Activated T-helper 17 cell treated with anti-CD3 and anti-CD28 coated beads, Interleukin-2, amount 50 U/mL, for 72 hours (primary cell): ENCODE results near the gene KCNA2. TPM values are rescaled to one million over a fixed set of nuclear protein-coding genes. Genes with fewer than 3 reads are reported as not detected.

ENCODE experiments used
- ATAC-seq: fragments of 150-1000 bp; cut with Tn5 transposase; replicated peaks from 2 replicates; pipeline ENCODE4 v1.10.0; 2021; ENCODE audit warnings: mild to moderate bottlenecking, moderate library complexity
- H3K27ac Mint-ChIP-seq: one replicate; pipeline ENCODE4 v1.8.0; 2022; ENCODE audit warnings: mixed read lengths
- H3K27me3 Mint-ChIP-seq: one replicate; pipeline ENCODE4 v1.8.0; 2022; ENCODE audit warnings: mixed read lengths
- H3K36me3 Mint-ChIP-seq: one replicate; pipeline ENCODE4 v1.8.0; 2022; ENCODE audit warnings: low read depth, mild to moderate bottlenecking, mixed read lengths
- H3K4me1 Mint-ChIP-seq: one replicate; pipeline ENCODE4 v1.8.0; 2022; ENCODE audit warnings: mixed read lengths
- H3K4me3 Mint-ChIP-seq: one replicate; pipeline ENCODE4 v1.8.0; 2022; ENCODE audit warnings: mild to moderate bottlenecking, mixed read lengths
- H3K9me3 Mint-ChIP-seq: one replicate; pipeline ENCODE4 v1.8.0; 2022; ENCODE audit warnings: mixed read lengths
- total RNA-seq, 2 donors: library from RNA; stranded (reverse); gene quantifications; one replicate each; pipeline ENCODE4 v1.2.3, GENCODE V29; 2022

KCNA2 gene
- total RNA-seq, 2 donors from 2014 or later, result 1.6 to 4.7 TPM

DNA sequence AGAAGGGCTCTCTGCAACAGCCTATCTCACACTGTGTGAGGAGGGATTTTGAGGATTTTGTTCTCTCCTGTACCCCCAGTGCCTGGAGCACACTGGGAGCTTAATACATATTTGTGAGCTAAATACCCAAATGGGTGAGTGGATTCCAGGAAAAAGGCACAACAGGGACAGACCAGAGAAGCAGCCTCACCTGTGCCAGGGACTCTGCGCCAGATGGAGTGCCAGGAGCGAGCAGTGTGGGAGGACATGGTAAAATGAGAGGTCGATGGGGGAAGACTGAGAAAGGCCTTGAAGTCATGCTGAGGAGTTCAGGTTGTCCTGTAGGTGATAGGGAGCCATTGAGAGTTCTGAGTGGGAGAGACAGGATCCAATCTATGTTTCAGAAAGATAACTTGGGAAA is 11.0 kb upstream of the KCNA2 start:
- no peaks in the 10 kb centered on the region for H3K9me3 Mint-ChIP-seq
- H3K36me3 Mint-ChIP-seq, result peaks cover 6% of the 10 kb centered on the region
- ATAC-seq, result no peak
- H3K4me3 Mint-ChIP-seq, result no peak overlapping the region
- H3K27me3 Mint-ChIP-seq, result no peaks in the 10 kb centered on the region
- H3K27ac Mint-ChIP-seq, result no peak overlapping the region
- H3K4me1 Mint-ChIP-seq, result peaks cover 37% of the 10 kb centered on the region

DNA sequence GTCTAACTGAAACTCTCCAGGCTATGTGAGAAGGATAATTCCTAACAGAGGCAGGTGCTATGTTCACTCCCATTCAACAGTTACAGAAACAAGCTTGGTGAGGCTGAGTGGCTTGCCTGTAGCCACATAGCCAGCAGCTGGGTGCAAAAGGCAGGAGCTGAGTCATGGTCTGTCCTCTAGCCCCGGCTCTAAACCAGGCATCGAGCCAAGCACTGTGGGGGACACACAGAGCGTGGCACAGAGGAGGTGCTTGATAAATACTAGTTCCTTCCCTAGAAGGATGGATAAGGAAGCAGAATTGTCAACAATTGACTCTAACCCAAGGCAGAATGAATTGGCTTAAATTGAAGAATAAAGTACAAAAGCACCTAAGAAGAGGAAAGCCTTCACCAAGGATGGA is 10.4 kb upstream of the KCNA2 start:
- no peak overlapping the region for H3K27ac Mint-ChIP-seq
- H3K27me3 Mint-ChIP-seq, result no peaks in the 10 kb centered on the region
- H3K36me3 Mint-ChIP-seq, result peaks cover 6% of the 10 kb centered on the region
- ATAC-seq, result no peak
- H3K4me3 Mint-ChIP-seq, result no peak overlapping the region
- peaks cover 37% of the 10 kb centered on the region for H3K4me1 Mint-ChIP-seq
- H3K9me3 Mint-ChIP-seq, result no peaks in the 10 kb centered on the region

DNA sequence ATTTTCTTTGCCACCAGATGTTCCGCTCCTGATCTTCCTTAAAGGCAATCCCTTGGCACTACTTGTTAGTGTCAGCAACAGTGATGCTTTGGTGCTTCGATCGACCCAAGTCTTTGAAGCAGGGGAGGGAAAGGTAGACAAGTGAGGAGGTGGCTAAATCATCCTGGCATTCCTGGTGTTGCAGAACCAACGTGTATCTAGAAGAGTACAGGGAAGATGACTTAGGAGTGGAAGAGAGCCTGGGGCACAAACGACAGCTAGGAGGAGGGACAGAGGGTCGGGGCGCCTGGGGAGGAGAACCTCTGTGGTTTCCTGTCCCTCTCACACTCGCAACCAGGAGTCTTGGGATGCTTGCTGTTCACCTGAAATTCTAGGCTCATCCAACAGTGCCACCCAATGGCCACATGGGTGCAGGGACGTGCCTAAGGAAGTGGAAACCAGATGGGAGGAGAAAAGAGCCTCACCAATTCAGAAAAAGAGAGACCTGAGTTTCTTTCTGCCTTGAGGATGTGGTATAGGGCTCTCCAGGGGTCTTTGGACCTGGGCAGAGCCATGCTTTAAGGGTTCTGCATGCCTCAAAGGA is 9.5 kb upstream of the KCNA2 start:
- no peaks in the 10 kb centered on the region for H3K27me3 Mint-ChIP-seq
- H3K9me3 Mint-ChIP-seq, result no peaks in the 10 kb centered on the region
- H3K36me3 Mint-ChIP-seq, result peaks cover 6% of the 10 kb centered on the region
- no peak overlapping the region for H3K27ac Mint-ChIP-seq
- ATAC-seq, result peak; percentile 47
- H3K4me3 Mint-ChIP-seq, result no peak overlapping the region
- H3K4me1 Mint-ChIP-seq, result peaks cover 28% of the 10 kb centered on the region

DNA sequence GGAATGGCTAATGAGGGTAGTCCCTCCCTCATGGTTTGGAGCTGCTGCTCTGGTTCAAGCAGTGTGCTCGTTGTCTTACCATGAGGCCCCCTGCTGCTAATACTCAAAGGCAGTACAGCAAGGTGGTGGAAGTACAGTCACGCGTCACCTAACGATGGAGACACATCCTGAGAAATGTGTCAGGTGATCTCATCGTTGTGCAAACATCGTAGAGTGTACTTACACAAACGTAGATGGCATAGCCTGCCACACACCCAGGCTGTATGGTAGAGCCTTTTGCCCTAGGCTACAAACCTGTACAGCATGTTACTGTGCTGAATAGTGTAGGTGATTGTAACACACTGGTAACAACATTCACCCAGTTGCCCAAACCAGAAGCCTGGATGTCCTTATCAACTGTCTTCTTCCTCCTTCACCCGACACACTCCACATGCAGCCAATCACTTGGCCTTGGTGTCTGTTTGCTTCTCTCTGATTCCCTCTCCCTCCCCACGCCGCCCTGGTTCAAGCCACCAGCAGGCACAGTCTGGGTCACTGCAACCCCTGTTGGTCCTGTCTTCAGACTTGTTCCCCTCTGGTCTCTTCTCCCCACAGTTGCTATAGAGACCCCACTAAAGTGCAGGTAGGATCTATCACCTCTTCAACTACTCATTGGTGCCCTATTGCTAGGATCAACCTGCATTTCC is 6.0 kb upstream of the KCNA2 start:
- Mint-ChIP-seq H3K9me3 (no peaks in the 10 kb centered on the region), H3K27ac (peak overlapping the region; percentile 3), H3K27me3 (peaks cover 14% of the 10 kb centered on the region), H3K4me1 (peaks cover 9% of the 10 kb centered on the region), H3K4me3 (no peak overlapping the region), H3K36me3 (no peaks in the 10 kb centered on the region)
- ATAC-seq, result no peak

DNA sequence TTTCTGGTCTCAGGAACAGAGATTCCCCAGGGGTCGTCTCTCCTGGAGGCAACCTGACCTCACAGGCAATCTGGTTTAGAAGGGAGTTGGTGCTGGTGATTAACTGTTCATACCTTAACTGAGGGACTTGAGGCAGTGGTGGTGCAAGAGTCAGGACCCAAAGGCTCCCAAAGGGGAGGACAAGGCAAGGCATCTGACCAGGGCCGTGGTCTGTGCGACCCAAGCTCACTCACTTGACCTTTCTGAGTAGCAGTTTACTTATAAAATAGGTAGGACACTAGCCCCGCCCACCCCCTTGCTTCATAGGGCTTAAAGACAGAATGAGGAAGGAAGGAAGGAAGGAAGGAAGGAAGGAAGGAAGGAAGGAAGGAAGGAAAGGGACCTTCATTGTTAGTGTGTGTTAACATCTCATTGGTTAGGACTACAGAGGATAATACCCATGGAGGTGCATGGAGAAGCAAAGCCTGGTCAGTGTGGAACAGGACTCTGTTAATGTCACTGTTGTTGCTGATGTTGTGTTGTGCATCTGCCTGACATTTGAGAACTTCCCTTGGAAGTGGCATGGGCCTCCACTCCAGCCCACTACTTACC is 4.6 kb upstream of the KCNA2 start:
- Mint-ChIP-seq H3K4me3 (no peak overlapping the region), H3K27me3 (peaks cover 14% of the 10 kb centered on the region), H3K9me3 (no peaks in the 10 kb centered on the region), H3K4me1 (peaks cover 9% of the 10 kb centered on the region), H3K27ac (no peak overlapping the region), H3K36me3 (no peaks in the 10 kb centered on the region)
- ATAC-seq, result no peak

DNA sequence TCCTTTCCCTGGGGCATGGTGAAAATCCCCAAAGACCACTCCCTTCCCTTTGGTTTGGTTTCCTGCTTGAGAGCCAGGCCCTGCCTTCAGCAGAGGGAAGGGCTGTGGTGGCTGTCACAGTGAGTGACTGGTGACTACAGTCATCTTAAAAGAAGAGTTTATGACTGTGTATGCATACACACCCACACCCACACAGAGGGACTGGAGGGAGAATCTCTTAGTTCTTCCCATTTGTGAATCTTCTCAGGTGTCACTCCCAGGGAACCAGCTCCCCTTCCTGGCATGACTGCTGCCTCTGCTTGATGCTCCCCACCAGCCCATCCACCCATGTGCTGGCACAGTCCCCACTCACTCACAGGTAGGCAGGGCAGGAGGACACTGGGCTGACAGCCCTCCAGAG is 3.9 kb upstream of the KCNA2 start:
- ATAC-seq, result peak; percentile 78
- no peaks in the 10 kb centered on the region for H3K36me3 Mint-ChIP-seq
- H3K4me1 Mint-ChIP-seq, result peaks cover 4% of the 10 kb centered on the region
- peaks cover 17% of the 10 kb centered on the region for H3K27me3 Mint-ChIP-seq
- H3K4me3 Mint-ChIP-seq, result no peak overlapping the region
- H3K27ac Mint-ChIP-seq, result no peak overlapping the region
- H3K9me3 Mint-ChIP-seq, result no peaks in the 10 kb centered on the region

DNA sequence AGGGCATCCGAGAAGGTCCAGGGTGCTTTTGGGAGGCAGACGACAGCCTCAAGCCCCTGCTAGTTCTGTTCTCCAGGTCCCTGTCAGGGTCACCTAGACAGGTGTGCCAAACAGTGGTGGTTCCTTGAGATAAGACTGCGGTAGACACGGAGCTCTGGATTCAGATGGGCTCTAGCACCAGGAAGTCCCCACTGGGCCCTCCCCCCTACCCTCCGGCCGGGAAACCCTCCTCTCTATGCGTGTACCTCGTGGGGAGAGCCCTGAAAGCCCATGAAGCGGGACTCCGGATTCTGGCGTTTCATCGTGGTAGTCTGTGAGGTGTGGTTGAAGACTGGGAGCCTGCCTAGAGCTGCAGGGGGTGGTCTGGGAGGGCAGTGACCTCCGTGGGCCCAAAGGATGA is 2.1 kb upstream of the KCNA2 start:
- peaks cover 28% of the 10 kb centered on the region for H3K27me3 Mint-ChIP-seq
- peaks cover 4% of the 10 kb centered on the region for H3K4me1 Mint-ChIP-seq
- no peaks in the 10 kb centered on the region for H3K9me3 Mint-ChIP-seq
- no peak for ATAC-seq
- H3K27ac Mint-ChIP-seq, result no peak overlapping the region
- H3K4me3 Mint-ChIP-seq, result no peak overlapping the region
- H3K36me3 Mint-ChIP-seq, result no peaks in the 10 kb centered on the region

DNA sequence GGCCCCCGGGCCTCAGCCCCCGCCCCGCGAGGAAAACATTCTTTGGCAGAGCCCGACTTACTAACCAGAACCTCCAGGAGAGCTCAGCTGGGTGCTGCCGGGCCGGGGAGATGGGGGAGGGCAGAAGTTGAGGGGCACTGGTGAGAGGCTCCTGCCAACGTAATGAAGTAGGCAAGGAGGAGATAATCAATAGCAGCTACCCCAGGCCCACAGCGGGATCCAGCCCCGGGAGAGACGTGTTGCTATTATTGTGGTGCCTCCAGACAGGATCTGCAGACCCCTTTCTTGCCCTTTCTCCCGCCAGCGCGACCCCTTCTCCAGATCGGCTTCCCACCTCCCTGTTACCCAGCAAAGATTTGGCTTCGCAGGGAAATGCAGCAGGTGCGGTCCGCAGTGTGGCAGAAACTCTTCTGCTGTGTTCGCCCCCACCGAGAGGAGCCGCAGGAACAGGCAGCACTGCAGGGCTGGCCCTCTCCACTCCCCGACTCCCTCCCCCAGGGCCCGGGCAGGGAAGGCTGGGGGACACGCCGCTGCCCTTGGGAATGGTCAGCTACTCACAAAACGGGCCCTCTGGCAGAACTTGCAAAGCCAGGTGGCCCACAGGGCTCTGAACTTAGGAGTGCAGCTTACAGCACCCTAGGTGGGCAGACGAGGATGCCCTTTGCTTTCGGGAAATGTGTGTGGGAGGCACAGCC is 1.5 kb upstream of the KCNA2 start:
- peak; percentile 10 for ATAC-seq
- peaks cover 28% of the 10 kb centered on the region for H3K27me3 Mint-ChIP-seq
- H3K9me3 Mint-ChIP-seq, result no peaks in the 10 kb centered on the region
- no peaks in the 10 kb centered on the region for H3K36me3 Mint-ChIP-seq
- peaks cover 4% of the 10 kb centered on the region for H3K4me1 Mint-ChIP-seq
- H3K4me3 Mint-ChIP-seq, result peak overlapping the region; percentile 75
- H3K27ac Mint-ChIP-seq, result no peak overlapping the region

DNA sequence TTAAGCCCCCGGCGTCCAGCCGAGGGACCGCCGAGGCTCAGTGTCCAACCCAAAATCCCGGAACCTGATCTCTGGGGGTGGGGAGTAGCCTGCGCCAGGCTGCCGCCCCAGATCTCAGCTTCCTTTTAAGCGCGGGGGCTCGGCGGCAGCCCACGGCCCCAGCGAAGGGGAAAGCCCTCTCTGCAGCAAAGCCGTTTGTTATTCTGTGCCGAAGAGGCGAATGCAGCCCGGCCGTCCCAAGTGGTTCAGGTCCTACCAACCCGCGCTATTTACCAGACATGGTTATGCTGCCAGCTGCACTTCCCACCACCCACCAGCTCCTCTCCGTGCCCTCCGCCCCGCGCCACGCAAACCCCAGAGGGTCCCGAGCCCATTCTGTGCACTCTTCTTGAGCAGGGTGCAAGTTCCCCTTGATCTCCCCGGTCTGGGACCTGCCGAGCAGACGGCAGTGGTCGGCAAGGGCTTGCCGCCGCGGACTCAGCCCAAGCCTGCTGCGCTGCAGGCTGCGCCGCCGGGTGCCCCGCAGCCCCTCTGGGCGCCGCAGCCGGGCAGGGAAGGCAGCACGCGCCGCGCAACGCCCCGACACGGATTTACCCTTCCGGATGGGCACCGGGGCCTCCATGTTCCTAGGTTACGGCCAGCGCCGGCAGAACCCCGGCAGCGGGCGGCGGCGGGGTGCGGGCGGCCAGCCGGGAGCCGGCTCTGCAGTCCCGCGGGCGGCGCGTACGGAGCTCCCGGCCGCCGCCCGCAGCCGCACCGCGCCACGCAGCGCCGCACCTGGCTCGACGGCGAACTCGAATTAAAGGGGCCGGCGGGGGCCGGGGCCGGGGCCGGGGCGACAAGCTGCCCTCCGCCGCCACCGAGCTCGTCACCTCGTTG is 738 bp upstream of the KCNA2 start:
- Mint-ChIP-seq H3K4me1 (peaks cover 4% of the 10 kb centered on the region), H3K4me3 (peak overlapping the region; percentile 75), H3K27me3 (peaks cover 28% of the 10 kb centered on the region), H3K27ac (no peak overlapping the region), H3K36me3 (no peaks in the 10 kb centered on the region), H3K9me3 (no peaks in the 10 kb centered on the region)
- ATAC-seq, result peak; percentile 42

DNA sequence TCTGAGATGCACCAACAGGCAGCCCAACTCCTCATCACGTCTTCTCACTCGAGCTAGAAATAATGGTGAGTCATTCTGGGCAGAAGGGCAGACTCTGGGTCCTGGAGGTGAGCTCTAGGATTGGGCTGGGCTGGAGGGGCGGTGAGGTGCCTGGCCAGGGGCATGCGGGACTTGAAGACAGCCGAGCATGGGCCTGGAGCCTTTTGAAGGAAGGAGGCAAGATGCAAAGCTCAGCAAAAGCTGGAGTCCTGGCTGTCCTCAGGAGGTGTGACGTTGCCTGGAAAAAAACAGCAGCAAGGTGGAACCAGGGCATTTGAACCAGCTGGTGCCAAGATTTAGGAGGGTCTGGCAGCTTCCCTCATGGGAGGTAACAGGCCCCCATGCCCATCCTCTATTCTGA is 712 bp downstream of the KCNA2 start:
- Mint-ChIP-seq H3K36me3 (no peaks in the 10 kb centered on the region), H3K27ac (no peak overlapping the region), H3K4me1 (peaks cover 4% of the 10 kb centered on the region), H3K27me3 (peaks cover 28% of the 10 kb centered on the region), H3K4me3 (peak overlapping the region; percentile 75), H3K9me3 (no peaks in the 10 kb centered on the region)
- no peak for ATAC-seq

DNA sequence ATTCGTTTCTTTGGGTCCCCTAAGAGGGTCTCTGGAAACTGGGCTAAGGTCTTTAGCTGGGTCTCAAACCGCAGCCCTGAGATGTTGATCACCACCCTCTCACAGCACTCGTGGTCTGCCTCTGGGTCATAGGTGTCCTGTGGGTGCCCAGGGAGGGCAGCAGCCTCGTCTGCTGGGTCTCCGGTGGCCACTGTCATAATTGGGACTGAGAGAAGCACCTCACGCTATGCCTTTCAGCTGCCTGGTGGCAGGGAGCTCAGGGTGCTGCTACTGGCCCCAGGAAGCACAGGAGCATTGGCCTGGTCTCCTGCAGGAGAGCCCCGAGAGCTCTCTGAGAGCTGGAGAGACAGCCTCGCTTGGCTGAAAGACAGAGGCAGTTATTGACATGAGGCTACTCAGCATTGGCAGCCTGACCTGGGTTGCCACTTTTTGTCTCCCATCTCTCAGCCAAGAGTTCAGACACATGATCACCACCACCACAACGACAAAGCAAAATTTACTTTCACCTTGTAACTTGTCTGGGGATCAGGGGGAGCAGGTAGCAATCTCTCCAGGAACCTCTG is 1.5 kb downstream of the KCNA2 start:
- no peak overlapping the region for H3K4me3 Mint-ChIP-seq
- peaks cover 3% of the 10 kb centered on the region for H3K4me1 Mint-ChIP-seq
- H3K36me3 Mint-ChIP-seq, result no peaks in the 10 kb centered on the region
- H3K9me3 Mint-ChIP-seq, result no peaks in the 10 kb centered on the region
- H3K27me3 Mint-ChIP-seq, result peaks cover 27% of the 10 kb centered on the region
- H3K27ac Mint-ChIP-seq, result no peak overlapping the region
- ATAC-seq, result no peak

DNA sequence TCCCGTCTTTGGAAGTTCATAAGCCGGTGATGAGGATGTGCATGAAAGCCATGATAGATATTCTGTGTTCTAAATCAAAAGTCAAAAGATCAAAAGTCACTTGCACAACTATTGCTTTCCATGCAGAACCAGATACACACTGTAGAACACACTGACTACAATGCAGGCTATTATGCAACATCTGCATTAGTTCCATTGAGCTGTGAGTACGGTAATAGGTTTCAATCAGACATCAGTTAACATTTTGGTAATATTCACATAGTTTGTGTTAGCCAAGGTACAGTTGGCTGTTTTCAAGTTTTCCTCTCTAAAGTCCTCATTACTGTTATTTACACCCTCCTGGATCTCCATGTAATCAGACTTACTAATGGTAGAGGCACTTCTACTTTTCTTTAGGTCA is 3.1 kb downstream of the KCNA2 start:
- H3K27me3 Mint-ChIP-seq, result peaks cover 15% of the 10 kb centered on the region
- H3K4me1 Mint-ChIP-seq, result no peaks in the 10 kb centered on the region
- H3K9me3 Mint-ChIP-seq, result no peaks in the 10 kb centered on the region
- no peaks in the 10 kb centered on the region for H3K36me3 Mint-ChIP-seq
- no peak for ATAC-seq
- H3K27ac Mint-ChIP-seq, result no peak overlapping the region
- H3K4me3 Mint-ChIP-seq, result no peak overlapping the region

DNA sequence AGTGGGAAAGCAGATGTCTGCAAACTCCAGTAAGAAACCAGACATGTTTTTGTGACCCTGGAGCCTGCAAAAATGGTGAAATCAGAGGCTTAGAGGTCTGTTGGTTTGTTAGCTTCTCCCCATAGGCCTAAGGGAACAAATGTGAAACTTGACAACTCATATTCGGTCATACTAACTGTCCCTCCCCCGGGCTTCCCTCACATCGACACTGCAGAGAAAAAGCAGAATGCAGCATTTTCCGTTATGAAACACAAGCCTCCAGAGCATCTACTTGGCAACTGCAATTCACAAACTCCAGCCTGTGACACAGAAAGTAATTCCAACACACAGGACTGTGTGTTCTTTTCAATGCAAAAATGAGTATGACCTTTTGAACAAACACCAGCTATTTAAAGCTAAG is 3.7 kb downstream of the KCNA2 start:
- H3K4me1 Mint-ChIP-seq, result no peaks in the 10 kb centered on the region
- no peaks in the 10 kb centered on the region for H3K9me3 Mint-ChIP-seq
- H3K36me3 Mint-ChIP-seq, result no peaks in the 10 kb centered on the region
- peak; percentile 48 for ATAC-seq
- H3K27me3 Mint-ChIP-seq, result peaks cover 14% of the 10 kb centered on the region
- no peak overlapping the region for H3K27ac Mint-ChIP-seq
- no peak overlapping the region for H3K4me3 Mint-ChIP-seq

DNA sequence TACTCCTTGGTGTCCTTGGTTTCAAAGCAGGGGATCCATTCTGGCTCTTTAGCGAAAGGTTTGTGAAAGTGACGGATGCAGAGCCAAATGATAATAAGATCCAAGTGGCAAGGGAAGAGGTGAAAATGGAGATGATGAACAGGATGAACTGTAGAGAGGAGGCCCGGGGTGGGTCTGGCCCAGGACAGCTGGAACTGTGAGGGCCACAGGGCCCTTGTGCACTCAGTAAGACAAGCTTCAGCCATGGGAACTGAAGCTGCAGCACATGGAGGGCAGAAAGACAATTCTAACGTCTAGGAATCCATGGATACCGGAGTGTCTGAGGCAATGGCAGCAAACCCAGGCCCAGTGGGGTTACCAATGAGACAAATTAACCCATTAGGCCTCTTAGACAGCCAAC is 4.8 kb downstream of the KCNA2 start:
- H3K27ac Mint-ChIP-seq, result no peak overlapping the region
- H3K4me3 Mint-ChIP-seq, result no peak overlapping the region
- H3K27me3 Mint-ChIP-seq, result peaks cover 14% of the 10 kb centered on the region
- H3K4me1 Mint-ChIP-seq, result no peaks in the 10 kb centered on the region
- ATAC-seq, result no peak
- no peaks in the 10 kb centered on the region for H3K9me3 Mint-ChIP-seq
- H3K36me3 Mint-ChIP-seq, result no peaks in the 10 kb centered on the region
